H1 (cell line): ENCODE results near the gene FBH1. TPM values are rescaled to one million over a fixed set of nuclear protein-coding genes. Genes with fewer than 3 reads are reported as not detected.

Experiments used
- ATF3 ChIP-seq: IDR thresholded peaks from 2 replicates; pipeline ENCODE4 v1.6.1; 2011; ENCODE audit warnings: low read depth, mild to moderate bottlenecking, low read length; ENCODE audit not compliant: insufficient read depth
- CHD7 ChIP-seq: fragments of 300-600 bp; sonication (generic); IDR thresholded peaks from 2 replicates; pipeline ENCODE4 v1.7.1; 2012; ENCODE audit warnings: low read length, moderate library complexity, mild to moderate bottlenecking, inconsistent platforms; ENCODE audit not compliant: insufficient replicate concordance
- CTBP2 ChIP-seq: IDR thresholded peaks from 2 replicates; pipeline ENCODE4 v1.7.0; 2011; ENCODE audit warnings: borderline replicate concordance, mild to moderate bottlenecking, moderate library complexity, mixed read lengths, low read length; ENCODE audit not compliant: insufficient read depth, insufficient read length
- HDAC2 ChIP-seq, 2 experiments: fragments of 300-600 bp in 1 of 2; sonication (generic) in 1 of 2; IDR thresholded peaks; 2 replicates each; pipeline ENCODE4 v1.6.1; 2011 to 2012; ENCODE audit warnings: low read depth in 2 of 2, low read length in 2 of 2, mild to moderate bottlenecking in 2 of 2, moderate library complexity in 2 of 2, borderline replicate concordance in 1 of 2, inconsistent platforms in 1 of 2
- TAF7 ChIP-seq: optimal IDR thresholded peaks from 2 replicates; pipeline ENCODE3; 2011; ENCODE audit warnings: low read depth, mild to moderate bottlenecking, inconsistent platforms, low read length, moderate library complexity, borderline replicate concordance
- USF2 ChIP-seq: IDR thresholded peaks from 2 replicates; pipeline ENCODE4 v1.6.1; 2011; ENCODE audit warnings: low read length, improper control_type of control experiment
- polyA plus RNA-seq, 7 experiments: library from polyadenylated mRNA; depleted of rRNA in 3 of 7; stranded (reverse) in 5 of 7; unstranded in 2 of 7; fragments of >200 nt in 5 of 7; fragments of 200-250 nt in 2 of 7; gene quantifications; 1 replicate in 5 of 7; 2 replicates in 1 of 7; 4 replicates in 1 of 7; pipeline versions ENCODE4 v1.2.1 to v1.2.3, GENCODE V29; 2011 to 2013; ENCODE audit warnings: missing spikeins in 2 of 7, mixed read lengths in 2 of 7
- total RNA-seq: library from RNA; stranded (reverse); fragmentation: NEBNext Ultra II Directional; extraction: Animal tissue kit (Norgen Biotek cat#: 25700); gene quantifications from 2 replicates; pipeline ENCODE4 v1.2.1, GENCODE V29; 2021

The FBH1 gene
- total and polyA plus RNA-seq, 2 of the 8 experiments (the other 6 are each of a cell fraction or from before 2014, with no cell fraction given), result 31.1 to 51.8 TPM

GRCh38 chr10:5918763-5919162 is 28.7 kb downstream of the FBH1 start (continued):
- TF ChIP-seq CHD7, result no peak
- no peak for TF ChIP-seq ATF3
- TF ChIP-seq CTBP2, result no peak
- no peak for TF ChIP-seq HDAC2 (IDR thresholded peaks at IDR 0.05; ENCODE audit: borderline replicate concordance in 1 of 2, low read depth in 2 of 2, low read length in 2 of 2)
- no peak for TF ChIP-seq USF2
- TF ChIP-seq TAF7, result no peak
